ENCODE measurements around the gene BCDIN3D.

- TF ChIP-seq CTCF (IDR thresholded peaks at IDR 0.05; ENCODE audit: insufficient read depth, low read depth, low read length) (no peak), EZH2 (IDR thresholded peaks at IDR 0.05; ENCODE audit: insufficient read depth, low read length) (no peak)
Observed at GRCh38 chr12:49863946-49864797, 21.3 kb upstream of the BCDIN3D start.

All from astrocyte (in vitro differentiated cells and primary cell).